ENCODE results near the gene FOXA3. TPM values are rescaled to one million over a fixed set of nuclear protein-coding genes. Genes with fewer than 3 reads are reported as not detected.

FOXA3 gene
- total RNA-seq, 1 donor from 2014 or later = 1.6 TPM

DNA sequence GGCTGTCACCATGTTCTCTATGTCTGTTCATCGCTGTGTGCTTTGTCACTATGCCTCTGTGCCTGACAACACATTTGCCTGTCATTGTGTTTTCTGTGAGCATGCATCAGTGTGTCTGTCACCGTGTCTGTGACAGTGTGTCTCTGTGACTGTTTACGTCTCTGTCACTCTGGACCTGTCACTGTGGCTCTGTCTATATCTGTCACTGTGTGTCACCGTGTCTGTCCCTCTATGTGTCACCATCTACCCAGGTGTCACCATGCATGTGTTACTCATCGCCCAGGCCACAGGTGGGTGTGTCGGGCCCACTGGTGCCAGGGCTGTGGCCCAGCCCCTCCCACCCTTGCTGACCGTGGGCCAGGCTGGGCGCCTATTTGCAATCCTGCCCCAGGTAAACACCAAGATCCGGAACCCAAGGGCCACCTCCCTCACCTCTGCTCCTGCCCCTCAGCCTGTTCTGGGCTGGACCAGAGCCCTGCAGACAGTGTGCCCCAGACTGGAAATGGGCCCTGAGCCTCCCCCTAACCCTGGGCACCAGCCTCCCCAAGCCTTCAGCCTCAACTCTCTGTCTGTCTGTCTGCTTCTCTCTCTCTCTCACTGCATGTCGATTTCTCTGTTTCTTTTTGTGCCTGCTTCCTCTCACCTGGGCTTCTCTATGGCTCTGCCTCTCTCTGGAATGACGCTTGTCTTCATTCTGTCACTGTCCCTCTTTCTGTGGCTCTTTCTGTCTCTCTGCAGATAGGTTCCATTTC lies 14.1 kb downstream of the FOXA3 start:
- Histone ChIP-seq H3K27me3 (no peaks in the 10 kb centered on the region), H3K4me3 (no peak overlapping the region), H3K27ac (no peak overlapping the region), H3K9me3 (no peaks in the 10 kb centered on the region), H3K36me3 (no peaks in the 10 kb centered on the region), H3K4me1 (peaks cover 16% of the 10 kb centered on the region)
- intact Hi-C loops (cut with DNase I) = no loop called here
- ATAC-seq (peak; percentile 66), DNase-seq (peak; percentile 79)
- TF ChIP-seq, protein P1, sequence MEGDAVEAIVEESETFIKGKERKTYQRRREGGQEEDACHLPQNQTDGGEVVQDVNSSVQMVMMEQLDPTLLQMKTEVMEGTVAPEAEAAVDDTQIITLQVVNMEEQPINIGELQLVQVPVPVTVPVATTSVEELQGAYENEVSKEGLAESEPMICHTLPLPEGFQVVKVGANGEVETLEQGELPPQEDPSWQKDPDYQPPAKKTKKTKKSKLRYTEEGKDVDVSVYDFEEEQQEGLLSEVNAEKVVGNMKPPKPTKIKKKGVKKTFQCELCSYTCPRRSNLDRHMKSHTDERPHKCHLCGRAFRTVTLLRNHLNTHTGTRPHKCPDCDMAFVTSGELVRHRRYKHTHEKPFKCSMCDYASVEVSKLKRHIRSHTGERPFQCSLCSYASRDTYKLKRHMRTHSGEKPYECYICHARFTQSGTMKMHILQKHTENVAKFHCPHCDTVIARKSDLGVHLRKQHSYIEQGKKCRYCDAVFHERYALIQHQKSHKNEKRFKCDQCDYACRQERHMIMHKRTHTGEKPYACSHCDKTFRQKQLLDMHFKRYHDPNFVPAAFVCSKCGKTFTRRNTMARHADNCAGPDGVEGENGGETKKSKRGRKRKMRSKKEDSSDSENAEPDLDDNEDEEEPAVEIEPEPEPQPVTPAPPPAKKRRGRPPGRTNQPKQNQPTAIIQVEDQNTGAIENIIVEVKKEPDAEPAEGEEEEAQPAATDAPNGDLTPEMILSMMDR (IDR thresholded peaks at IDR 0.05) = no peak

DNA sequence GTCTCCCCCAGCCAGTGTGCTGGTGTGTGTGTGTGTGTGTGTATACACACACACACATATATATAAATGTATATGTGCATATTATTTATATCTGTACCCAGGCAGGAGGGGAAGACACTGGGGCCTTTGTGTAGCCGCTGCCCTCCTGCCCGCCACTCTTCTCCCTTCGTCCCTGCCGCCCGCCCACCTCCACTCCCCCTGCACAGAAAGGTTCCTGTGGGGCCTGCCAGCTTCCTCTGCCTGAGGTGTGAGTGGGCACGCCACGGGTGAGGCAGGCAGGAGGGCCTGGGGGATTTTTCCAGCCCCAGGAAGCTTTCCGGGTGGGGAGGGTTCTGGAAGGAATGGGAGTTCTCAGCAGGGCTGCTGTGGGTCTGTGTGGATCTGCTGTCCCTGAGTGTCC lies 14.9 kb downstream of the FOXA3 start:
- ATAC-seq = no peak
- DNase-seq = no peak
- Histone ChIP-seq H3K9me3 (no peaks in the 10 kb centered on the region), H3K27ac (no peak overlapping the region), H3K4me3 (no peak overlapping the region), H3K27me3 (no peaks in the 10 kb centered on the region), H3K36me3 (no peaks in the 10 kb centered on the region), H3K4me1 (peaks cover 25% of the 10 kb centered on the region)
- intact Hi-C loops (cut with DNase I) = no loop called here
- TF ChIP-seq, protein P1 (IDR thresholded peaks at IDR 0.05) = no peak

DNA sequence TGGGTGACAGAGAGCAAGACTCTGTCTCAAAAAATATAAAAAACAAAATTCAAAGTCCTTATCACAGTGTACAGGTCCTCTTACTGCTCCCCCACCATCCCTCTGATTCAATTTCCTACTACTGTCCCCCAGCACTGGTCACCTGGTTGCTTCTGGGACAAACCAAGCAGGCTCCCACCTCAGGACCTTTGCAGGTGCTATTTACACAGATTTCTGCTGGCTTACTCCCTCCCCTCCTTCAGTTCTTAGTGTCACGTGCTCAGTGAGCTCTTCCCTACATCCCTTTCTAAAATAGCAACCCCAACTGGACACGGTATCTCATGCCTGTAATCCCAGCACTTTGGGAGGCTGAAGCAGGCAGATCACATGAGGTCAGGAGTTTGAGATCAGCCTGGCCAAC lies 15.8 kb downstream of the FOXA3 start:
- Histone ChIP-seq H3K4me1 (peaks cover 32% of the 10 kb centered on the region), H3K27ac (no peak overlapping the region), H3K4me3 (no peak overlapping the region), H3K9me3 (no peaks in the 10 kb centered on the region), H3K27me3 (no peaks in the 10 kb centered on the region), H3K36me3 (no peaks in the 10 kb centered on the region)
- TF ChIP-seq, protein P1 (IDR thresholded peaks at IDR 0.05) = no peak
- no peak for ATAC-seq
- DNase-seq = no peak
- intact Hi-C loops (cut with DNase I) = no loop called here

DNA sequence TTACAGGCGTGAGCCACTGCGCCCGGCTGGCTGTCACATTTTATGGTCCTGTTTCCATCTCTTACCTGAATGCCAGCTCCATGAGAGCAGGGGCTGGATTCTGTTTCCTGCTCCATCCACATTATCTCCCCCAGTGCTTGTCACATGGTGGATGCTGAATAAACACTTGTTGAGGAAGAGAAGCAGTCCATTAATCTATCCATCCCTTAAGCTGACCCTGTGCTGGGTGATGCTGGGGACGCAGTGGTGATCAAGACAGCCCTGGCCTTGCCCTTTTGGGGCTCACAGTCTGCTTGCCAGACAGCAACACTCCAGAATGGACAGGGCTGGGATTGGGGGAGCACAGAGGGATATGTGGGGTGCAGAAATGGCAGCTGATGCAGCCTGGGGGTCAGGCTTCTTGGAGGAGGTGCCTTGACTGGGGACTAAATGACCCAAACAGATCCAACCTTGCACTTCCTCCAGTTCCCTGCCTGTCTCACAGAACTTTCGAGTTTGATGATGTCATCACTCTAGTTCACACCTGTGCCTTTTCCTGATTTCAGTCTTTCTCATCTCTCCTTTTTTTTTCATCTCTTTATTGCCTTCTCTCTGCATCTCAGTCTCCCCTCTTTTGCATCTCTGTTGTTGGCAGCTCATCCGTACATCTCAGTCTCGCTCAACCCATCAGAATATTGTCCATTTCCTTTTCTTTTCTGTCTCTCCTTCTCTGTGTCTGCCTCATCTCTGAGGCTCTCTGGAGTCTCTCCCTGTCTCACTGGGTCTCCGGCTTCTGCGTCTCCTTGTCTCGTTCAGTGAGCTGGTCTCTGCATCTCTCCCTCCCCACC lies 17.2 kb downstream of the FOXA3 start:
- peaks cover 37% of the 10 kb centered on the region for H3K4me1 ChIP-seq
- no peak for DNase-seq
- no peak overlapping the region for H3K27ac ChIP-seq
- H3K27me3 ChIP-seq = no peaks in the 10 kb centered on the region
- TF ChIP-seq, protein P1 (IDR thresholded peaks at IDR 0.05) = no peak
- no peak overlapping the region for H3K4me3 ChIP-seq
- H3K9me3 ChIP-seq = no peaks in the 10 kb centered on the region
- no peak for ATAC-seq
- intact Hi-C loops (cut with DNase I) = no loop called here
- H3K36me3 ChIP-seq = no peaks in the 10 kb centered on the region

DNA sequence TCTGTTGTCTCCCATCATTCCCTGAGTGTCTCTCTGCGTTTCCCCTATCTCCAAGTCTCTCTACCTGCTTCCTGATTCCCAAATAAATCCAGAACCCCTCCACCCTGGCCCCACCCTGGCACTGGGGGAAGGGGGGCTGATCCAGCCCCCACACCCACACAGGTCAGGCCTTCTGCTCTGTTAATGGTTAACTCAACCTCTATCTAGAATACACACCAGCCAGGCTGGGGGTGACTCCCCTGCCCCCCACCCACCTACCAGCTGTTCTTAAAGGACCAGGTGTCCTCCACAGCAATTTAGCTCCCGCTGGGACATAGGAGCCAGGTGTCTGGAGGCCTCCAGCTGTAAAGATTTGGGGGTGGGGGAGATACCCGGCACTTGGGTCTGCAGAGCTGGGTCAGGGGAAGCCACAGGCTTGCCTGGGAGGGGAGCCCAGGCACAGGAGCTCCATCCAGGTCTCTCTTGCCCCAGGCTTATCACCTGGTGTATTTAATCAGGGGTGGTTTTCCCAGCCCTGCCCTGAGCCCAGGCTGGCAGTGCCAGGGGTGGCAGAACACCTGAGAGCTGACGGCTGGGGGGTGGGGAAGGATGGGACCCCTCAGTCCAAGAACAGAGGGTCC lies 17.9 kb downstream of the FOXA3 start:
- Histone ChIP-seq H3K9me3 (no peaks in the 10 kb centered on the region), H3K4me3 (no peak overlapping the region), H3K27ac (peak overlapping the region; percentile 63), H3K27me3 (no peaks in the 10 kb centered on the region), H3K36me3 (no peaks in the 10 kb centered on the region), H3K4me1 (peaks cover 33% of the 10 kb centered on the region)
- intact Hi-C loops (cut with DNase I) = no loop called here
- TF ChIP-seq, protein P1 (IDR thresholded peaks at IDR 0.05) = no peak
- DNase-seq = no peak
- ATAC-seq = no peak
